ENCODE measurements around the gene NCEH1.

GRCh38 chr3:172696357-172696756, 14.5 kb downstream of the NCEH1 start:
- TF ChIP-seq, protein P1, sequence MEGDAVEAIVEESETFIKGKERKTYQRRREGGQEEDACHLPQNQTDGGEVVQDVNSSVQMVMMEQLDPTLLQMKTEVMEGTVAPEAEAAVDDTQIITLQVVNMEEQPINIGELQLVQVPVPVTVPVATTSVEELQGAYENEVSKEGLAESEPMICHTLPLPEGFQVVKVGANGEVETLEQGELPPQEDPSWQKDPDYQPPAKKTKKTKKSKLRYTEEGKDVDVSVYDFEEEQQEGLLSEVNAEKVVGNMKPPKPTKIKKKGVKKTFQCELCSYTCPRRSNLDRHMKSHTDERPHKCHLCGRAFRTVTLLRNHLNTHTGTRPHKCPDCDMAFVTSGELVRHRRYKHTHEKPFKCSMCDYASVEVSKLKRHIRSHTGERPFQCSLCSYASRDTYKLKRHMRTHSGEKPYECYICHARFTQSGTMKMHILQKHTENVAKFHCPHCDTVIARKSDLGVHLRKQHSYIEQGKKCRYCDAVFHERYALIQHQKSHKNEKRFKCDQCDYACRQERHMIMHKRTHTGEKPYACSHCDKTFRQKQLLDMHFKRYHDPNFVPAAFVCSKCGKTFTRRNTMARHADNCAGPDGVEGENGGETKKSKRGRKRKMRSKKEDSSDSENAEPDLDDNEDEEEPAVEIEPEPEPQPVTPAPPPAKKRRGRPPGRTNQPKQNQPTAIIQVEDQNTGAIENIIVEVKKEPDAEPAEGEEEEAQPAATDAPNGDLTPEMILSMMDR (IDR thresholded peaks at IDR 0.05 in 8 of 11, conservative IDR thresholded peaks at IDR 0.05 in 3 of 11) = no peak
- no peak for TF ChIP-seq POLR2A (IDR thresholded peaks at IDR 0.05)

Measured in spleen (tissue), 7 donors.